Fibroblast of gingiva (primary cell): Measurements from ENCODE around the gene SOX13.

Experiments
- DNase-seq: peaks from one replicate; pipeline ENCODE4 v3.0.0-alpha.2; 2011; ENCODE audit warnings: low read depth

Gene SOX13

DNA sequence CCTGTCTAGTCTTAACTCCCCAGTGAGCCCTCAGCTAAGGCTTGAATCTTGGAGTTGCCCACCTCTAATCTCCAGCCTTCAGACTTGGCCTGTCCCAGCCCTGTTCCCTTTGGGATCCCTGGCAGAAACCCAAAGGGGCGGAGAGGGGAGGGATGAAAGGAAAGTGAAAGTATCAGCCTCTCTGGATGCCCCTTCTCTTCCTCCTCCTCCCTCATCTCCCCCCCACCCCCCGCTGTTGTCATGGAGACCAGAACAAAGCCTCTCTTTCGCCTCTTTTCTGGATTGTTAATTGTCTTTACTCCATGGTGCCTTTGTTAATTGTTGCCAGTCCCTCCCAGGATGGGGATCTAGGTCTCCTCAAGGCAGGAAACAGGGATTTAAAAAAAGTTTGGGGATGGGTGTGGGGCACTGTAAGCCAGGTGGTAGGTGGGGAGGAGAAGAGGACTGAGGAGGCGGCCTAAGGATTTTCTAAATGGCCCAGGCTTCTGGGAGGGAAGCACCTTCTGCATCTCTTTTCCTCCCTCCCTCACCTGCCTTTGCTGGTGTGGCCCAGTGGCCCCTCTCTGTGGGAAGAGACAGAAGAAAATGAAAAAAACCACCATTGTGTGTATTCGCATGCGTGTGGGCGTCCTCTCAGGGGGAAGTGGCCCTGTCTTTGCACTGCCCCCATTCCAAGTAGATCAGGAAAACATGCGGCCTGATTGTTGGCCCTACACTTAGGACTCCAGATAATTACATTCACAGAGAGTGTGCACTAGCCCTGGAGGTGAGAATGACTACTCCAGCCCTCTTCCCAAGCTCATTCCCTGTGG lies 7.5 kb upstream of the SOX13 start:
- DNase-seq, result peak; percentile 16

DNA sequence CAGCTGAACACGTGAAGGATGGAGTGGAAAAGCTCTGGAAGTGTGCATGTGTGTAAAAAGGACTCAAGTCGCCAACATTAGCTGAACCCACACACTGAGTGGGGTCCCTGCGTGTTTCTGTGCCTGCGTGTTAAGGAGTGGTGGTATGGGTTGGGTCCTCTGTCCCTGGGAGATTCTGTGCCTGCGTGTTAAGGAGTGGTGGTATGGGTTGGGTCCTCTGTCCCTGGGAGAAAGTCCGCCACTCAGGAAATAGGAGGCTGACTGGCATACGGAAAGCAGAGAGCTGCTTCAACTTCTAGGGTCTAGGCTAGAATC lies 7.0 kb upstream of the SOX13 start:
- no peak for DNase-seq

DNA sequence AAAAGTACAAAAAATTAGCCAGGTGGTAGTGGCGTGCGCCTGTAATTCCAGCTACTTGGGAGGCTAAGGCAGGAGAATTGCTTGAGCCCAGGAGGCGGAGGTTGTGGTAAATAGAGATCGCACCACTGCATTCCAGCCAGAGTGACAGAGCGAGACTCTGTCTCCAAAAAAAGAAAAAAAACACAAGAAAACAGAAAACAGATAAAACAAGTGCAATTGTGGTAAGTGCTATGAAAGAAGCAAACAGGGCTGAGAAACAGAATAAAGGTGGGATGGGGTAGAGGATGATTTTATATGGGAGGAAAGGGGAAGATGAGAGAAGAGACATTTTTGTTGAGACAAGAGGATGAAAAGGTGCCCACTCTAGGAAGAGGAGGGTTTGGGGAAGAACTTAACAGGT lies 5.0 kb upstream of the SOX13 start:
- no peak for DNase-seq

DNA sequence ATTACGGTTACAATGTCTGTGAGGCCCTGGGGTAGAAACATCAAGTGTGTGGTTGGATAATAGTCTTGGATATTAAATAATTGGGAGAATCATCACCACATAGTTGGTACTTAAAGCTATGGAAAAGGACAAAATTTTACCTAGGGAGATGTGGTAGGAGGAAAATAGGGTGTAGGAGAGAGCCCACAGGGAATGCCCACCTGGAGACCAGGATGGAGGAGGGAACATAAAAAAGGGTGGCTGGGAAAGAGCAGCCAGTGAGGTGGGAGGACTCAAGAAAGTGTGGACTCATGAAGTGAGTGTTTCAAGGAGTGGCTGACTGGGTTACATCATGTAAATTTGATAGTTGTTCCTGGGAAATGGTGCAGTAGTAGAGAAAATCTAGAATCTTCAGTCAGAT lies 3.0 kb upstream of the SOX13 start:
- DNase-seq, result no peak

DNA sequence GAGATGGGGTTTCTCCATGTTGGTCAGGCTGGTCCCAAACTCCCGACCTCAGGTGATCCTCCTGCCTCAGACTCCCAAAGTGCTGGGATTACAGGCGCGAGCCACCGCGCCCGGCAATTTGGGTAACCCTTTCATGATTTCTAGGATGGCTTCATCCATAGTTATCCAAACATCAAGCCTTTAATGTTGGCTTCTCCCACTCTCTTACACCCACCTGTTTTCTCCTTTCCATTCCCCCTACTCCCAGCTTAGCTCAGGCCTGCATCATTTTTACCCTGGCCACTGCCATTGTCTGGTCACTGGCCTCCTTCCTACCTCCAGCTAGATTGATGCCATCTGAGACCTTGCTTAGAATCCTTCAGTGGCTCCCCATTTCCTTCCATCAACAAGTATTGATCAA lies 2.0 kb upstream of the SOX13 start:
- DNase-seq, result no peak

DNA sequence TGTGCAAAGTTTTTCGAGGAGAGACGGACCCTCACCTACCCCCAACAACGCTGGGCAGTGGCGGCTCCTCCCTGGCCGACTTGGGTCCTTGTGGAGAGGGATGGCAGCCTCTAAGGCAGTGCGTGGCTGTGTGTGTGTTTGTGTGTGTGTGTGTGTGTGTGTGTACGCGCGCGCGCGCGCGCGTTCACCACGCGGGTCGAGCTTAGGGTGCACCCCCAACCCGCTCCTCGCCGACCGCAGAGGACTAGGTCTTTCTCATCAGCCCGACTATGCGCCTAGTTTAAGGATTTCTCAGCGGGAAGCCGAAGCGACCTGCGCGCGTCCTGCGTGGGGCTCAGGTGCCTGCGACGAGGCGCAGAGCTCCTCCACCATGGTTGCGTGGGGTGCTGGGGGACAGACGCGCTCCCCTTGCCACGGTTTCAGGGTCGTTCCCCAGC lies 940 bp downstream of the SOX13 start:
- DNase-seq, result peak; percentile 12

DNA sequence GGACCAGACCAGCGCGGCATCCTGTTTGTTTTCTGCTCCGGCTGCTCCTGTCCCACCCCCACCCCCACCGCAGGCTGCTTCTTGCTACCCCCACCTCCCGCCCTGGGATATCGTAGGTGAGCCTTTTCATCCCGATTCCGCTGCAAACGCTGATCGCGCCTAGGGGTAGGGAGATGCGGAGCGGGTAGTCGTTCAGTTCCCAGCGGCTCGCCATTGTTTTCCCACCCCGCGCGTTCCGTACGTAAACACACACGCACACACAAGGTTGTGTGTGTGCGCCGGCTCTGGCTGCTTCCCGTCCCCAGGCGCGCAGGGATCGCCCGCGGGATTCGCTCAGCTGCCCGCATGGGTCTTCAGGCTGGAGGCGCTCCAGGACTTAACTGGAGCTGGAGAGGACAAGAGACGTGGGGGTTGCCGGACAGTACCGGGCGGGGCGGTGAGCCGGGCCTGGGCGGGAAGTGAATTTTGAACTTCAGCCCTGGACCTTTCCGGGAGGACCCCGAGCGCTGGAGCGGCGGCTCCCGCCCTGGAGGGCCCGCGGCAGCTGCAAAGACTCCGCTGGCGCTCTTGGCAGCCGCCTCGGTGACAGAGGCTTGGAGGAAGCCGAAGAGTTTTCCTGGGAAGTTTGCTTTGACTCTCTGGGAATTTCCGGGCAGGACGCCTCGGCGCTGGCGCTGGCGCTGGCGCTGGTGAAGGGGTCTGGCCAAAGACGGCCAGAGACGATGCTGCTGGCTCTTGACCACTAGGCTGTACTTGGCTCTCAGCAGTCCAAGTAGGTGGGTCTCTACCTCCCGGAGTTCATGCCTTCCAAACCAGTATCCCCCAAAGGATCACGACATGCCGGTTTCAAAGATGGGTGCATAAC lies 1.6 kb downstream of the SOX13 start:
- peak; percentile 64 for DNase-seq

DNA sequence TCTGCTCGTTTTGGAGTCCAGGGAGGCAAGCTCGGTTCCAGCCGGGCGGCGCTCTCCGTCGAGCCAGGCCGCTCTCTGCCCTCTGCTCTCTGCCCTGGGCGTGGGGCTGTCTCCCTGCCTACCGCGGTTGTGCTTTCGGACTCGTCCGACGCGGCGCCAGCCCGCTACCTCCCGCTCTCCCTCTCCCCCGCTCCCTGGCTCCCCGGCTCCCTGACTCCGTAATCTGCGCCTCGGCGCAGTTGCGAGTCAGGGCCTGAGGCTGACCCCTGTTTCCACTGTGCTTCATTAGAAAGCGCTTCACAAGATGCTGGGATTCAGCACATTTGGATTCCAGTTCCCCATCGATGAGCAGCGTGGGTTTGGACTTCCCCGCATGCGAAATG lies 2.2 kb downstream of the SOX13 start:
- DNase-seq, result no peak

DNA sequence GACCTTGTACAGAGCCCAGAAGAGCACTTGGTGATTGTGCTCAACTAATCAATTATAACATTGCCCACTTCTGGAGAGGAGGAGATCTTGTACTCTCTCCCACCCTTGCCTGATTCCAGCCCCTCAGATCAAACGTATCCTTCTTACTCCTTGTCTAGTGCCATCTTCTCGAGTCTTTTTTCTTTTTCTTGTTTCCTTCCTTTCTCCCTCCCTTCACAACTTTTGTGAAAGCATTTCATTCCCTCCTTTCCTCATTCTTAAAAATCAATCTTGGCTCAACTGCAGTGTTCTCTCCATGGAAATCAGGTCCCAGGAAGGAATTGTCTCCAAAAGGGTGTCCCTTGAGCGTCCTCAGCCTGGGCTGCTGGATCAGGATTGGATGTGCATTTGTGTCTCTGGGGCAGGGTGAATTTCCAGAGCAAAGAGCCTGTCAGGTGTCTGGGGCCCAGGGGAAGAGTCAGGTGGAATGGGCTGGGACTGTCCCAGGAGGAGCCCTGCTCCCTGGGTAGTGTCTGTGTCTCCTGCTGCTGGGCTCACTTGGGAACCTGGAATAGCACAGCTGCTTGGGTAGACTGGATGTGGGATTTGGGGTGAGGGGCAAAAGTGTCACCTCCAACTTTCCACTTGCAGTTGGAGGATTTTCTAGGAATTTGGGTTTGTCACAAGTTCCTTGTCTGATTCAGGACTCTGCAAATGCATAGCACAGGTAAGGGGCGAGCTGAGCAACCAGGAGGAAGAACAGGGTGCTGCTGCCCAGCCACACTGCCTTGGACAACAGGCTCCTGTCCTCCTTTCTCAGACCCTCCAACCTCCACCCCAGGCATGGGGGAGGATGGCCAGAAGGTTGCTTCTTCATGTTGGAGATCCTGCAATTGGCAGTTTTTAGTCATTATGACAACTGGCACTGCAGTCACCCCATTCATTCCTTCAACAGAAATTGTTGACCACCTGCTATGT lies 3.3 kb downstream of the SOX13 start:
- no peak for DNase-seq

DNA sequence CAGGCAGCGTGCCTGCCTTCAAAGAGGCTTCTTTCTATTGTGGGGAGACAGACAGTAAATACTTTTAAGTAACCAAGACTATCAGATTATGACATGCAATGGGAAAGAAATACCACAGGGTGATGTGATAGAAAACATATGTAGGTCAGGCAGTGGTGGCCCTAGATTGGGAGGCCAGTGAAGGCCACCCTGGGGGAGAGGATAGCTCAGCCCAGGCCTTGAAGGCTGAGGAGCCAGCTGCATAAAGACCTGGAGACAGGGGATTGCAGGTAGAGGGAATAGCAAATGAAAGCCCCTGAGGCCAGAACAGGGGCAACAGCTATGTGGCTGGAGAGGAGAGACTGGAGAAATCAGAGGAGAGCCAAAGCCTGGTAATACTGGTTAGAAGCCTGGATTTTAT lies 4.0 kb downstream of the SOX13 start:
- DNase-seq, result peak; percentile 34

DNA sequence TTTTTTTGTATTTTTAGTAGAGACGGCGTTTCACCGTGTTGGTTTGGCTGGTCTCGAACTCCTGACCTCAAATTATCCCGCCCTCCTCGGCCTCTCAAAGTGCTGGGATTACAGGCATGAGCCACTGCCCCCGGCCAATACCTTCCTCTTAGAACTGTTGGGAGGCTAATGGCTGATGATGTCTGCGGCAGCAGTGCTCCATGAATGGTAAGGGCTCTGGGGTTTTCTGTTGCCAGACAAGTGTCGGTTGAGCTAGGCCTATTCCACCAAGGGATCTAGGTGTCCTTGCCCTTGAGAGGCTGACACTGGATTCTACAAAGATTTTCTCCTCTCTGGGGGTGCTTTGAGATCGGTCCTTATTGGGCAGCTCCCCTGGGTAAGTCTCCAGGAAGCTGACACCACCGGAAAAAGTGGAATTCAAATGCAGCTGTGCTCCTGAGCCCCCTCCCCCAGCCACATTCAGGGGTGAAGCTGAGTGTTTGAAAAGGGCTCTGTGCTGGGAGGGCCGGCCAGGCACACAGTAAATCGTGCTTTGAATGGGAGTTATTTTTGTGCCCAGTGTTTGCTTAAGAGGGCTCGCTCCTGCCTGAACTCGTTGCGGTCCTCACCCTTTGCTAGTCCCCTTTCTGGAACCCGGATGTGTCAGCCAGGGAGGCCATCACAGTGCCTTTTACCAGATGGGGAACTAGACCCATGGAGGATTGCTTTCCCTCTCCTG lies 5.2 kb downstream of the SOX13 start:
- no peak for DNase-seq

DNA sequence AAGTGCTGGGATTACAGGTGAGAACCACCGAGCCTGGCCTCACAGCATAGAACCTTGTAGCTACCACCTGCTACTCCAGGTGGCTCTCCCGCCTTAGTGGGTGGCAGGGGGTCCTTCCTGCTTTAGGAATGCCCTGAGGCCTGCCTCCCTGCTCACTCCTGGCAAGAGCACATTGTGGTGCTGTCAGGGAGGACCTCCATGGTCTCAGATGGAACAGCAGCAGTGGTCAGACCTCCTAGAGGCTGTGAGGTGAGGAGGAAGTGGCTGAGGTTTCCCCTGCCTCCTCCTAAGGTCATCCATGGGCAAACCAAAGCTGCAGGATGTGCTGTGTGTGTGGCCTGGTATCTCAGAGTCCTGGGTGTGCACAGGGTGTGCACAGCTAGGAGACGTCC lies 6.7 kb downstream of the SOX13 start:
- no peak for DNase-seq

DNA sequence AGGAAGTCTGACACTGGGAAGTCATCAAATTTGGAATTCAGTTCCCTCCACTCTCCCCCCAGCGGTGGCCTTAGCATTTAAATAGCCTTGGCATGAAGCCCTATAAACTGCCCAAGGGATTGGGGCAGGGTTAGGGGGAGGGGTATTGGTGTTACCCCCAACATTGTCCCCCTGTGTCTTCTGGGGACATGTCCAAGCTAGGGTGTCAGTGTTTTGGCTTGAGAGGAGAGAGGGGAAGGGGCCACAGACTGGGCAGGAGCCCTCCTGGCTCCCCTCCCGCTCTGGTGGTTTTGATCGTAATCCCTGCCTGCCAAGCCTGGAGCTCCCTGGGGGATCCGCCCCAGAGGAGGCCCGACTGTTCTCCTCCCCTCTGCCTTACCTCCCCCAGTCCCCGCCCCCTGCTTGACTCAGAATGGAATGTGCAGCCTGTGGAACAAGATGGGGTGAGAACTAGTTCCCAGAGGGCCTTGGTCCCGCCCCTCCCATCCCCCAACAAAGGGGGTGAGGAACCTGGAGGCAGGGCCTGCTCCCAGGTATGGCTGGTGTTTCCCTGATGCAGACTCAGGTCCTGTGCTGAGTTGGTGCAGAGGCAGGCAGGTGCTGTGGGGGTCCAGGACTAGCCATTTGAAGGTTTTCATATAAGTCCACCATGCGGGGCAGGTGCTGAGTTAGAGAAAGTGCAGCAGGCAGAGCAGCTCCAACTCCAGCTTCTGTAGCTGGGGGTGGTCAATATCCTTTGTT lies 7.4 kb downstream of the SOX13 start:
- peak; percentile 76 for DNase-seq

DNA sequence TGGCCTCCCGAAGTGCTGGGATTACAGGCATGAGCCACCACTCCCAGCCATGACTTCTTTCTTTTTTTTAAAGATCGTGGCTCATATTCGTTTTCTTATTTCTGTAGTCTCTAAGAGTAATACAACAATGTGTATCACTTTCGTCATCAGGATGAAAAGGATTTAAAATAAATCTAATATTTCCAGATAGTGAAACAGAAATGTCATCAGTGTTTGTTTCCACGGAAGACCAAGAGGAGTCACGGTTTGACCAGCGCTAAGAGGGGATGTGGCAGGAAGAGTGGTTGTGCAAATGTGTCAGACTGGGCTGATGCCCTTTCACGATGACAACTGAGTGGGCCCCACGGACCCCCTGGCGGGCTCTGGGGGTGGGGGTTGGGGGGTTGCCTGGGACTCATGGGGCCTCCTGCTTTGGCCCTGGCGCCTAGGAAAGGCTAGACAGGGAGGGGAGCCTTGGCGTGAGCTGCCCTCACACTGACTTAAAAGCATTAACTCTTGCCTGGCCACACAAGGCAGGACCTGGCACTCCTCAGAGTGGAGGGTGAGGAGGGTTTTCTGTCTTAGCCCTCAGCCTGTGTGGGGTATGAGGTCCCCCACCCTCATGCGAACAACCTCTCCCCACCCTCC lies 8.4 kb downstream of the SOX13 start:
- DNase-seq, result no peak

DNA sequence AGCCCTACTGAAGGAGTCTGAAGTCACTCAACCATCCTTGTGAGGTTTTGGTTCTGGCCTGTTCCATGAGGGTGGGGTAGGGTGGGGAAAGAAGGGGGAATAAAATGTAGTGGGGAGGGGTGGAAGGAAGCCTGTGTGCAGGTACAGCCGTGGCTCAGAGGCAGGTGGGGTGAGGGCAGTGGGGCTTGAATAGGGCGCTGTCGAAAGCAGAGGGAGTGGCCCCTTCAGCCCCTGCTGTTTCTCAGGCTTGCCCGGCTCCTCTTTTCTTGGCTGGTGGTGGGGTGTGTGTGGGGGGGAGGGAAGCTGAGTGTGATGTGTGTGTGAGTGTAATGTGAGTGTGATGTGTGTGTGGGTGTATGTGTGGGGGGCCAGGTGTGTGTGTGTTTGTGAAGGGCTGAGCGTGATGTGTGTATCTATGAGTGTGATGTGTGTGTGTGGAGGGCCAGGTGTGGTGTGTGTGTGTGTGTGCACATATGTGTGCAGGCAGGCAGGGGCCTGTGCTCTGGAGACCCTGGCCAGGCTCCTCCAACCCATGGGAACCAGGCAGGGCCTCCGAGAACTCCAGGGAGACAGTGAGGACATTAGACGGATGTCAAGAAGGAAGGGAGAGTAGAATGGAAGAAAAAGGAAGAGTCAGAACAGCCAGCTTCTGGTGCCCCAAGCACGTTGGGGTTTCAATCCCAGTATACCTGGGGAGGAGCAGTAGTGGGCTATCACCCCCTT lies 9.0 kb downstream of the SOX13 start:
- no peak for DNase-seq

DNA sequence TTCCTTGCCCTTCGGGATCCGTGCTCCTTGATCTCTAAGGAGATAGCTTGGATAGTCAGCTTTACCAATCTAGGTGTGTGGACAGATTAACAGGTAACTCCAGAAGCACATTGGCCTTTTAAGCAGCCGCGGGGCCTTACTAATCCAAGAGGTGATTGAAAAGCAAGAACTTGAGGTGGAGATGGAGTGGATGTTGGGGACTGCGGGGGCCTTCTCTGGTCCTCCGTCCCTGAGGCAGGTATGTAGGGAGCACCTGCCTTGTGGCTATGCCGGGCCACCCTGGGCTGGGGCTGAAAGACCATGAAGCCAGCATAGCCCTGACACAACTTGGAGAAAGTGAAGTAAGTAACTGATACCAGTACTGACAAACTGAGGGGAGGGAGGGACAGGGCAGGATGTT lies 10.6 kb downstream of the SOX13 start:
- no peak for DNase-seq

DNA sequence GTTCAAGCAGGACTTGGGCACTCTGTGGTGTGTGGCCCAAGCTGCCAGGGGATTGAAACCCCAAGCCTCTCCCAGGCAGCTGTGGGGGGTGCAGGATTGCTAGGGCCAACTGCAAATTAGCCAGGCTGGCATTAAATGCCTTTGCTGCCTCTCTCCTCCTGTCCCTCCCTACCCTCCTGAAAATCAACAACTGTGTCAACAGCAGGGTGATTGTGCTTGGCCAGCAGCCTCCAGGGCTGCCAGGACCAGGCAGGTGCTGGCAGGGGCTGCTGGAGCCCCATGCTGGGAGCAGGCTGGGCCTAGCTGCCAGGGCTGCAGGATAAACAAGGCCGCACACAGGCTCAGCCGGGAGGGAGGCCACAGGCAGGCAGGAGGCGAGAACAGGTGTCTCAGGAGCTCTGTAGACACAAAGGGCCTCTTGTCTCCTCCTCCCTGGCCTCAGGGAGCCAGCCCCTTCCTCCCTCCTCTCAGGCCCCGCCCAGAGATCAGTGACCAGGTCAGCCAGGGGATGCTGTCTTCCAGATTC lies 11.4 kb downstream of the SOX13 start:
- no peak for DNase-seq

DNA sequence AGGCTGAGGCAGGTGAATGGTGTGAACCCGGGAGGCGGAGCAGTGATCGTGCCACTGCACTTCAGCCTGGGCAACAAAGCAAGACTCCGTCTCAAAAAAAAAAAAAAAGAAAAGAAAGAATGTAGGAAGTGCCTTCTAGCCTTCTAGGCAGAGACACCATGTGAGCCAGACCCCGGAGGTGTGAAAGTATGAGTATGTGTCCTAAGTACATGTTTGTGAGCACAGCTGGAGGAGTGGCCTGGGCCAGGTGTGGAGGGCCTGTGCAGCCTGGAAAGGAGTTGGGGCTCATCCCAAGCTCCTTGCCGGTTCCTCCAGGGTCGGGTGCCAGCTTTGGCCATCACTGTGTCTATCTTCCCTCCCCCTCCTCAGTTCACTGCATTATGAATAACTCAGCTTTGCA lies 13.0 kb downstream of the SOX13 start:
- no peak for DNase-seq

DNA sequence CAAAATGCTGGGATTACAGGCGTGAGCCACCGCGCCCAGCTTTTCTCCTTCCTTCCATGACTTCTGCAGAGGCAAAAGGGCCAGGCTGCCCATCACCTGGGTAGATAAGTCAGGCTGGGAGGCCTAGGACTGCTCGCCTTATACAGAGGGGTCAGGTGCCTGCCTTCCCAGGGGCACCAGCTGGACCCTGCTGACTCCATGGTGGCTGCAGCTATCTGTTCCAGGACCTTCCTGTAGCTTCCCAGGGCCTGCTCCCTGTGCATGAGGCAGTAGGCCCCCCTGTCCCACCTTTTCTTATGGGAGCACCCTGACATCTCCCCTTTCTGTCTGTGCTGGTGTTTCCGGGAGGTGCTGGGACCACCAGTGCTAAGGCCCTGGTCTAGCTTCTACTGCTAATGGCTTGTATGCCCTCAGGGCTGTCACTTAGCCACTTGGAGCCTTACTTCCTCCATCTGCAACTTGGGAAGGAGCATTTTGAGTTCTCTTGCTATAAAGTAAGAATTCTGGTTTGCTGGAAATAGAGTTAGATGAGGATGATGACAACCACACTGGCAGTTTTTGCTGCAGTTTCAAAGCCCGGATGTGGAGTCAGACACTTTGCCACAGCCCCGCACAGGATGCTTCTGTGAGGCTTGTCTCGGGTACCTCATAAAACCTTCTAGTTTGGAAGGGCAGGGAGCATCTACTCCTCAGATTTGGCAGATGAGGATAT lies 14.4 kb downstream of the SOX13 start:
- no peak for DNase-seq
